HepG2 (cell line): Measurements from ENCODE around the gene SHF.

Experiments used
- CTCF ChIP-seq: sonication (generic); formaldehyde crosslinking; IDR thresholded peaks from 2 replicates; pipeline ENCODE4 v1.5.0; 2020; ENCODE audit warnings: mild to moderate bottlenecking, missing genetic modification reagents, moderate library complexity
- NFYB ChIP-seq: sonication (generic); formaldehyde crosslinking; IDR thresholded peaks from 2 replicates; pipeline ENCODE4 v1.4.0; 2020; ENCODE audit warnings: missing genetic modification reagents
- PCBP2 ChIP-seq: fragments of 200-400 bp; formaldehyde crosslinking; optimal IDR thresholded peaks from 2 replicates; pipeline ENCODE3; 2018; ENCODE audit warnings: low read length, low read depth; ENCODE audit not compliant: poor library complexity, severe bottlenecking
- YY1 ChIP-seq: IDR thresholded peaks from 2 replicates; pipeline ENCODE4 v1.6.1; 2011; ENCODE audit warnings: low read length, low read depth, moderate library complexity, mild to moderate bottlenecking; ENCODE audit not compliant: insufficient read depth, insufficient replicate concordance

GRCh38 chr15:45187578-45187893 is 230 bp downstream of the SHF start:
- no peak for TF ChIP-seq CTCF (CRISPR knock-in tag)
- TF ChIP-seq PCBP2 = no peak
- no peak for TF ChIP-seq YY1
- TF ChIP-seq NFYB (CRISPR knock-in tag) = no peak
